ENCODE measurements around the gene CLSTN2.

The CLSTN2 gene

DNA sequence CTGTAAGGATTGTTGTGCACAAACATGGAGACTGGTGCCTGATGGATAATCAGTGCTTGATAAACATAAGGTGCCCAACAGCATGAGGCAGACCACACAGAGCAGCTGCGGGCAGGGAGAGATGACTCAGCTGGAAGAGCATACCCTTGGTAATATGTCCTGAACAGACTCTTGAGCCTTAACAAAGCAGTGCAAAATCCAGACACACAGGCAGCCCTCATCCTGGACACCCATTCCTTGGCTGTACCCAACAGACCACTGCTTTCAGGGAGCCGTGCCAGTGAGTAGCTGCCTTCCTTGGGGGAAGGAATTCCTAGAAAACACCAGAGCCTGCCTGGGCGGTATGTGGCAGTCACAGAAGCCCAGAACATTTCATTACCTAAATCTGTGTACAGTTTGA lies 156.2 kb downstream of the CLSTN2 start:
- no peak for DNase-seq (ENCODE audit: low read depth in 2 of 2)

- no peak for DNase-seq (ENCODE audit: low read depth in 2 of 2)
These were observed 158.0 kb downstream of the CLSTN2 start for GRCh38 chr3:140092848-140093536.

DNA sequence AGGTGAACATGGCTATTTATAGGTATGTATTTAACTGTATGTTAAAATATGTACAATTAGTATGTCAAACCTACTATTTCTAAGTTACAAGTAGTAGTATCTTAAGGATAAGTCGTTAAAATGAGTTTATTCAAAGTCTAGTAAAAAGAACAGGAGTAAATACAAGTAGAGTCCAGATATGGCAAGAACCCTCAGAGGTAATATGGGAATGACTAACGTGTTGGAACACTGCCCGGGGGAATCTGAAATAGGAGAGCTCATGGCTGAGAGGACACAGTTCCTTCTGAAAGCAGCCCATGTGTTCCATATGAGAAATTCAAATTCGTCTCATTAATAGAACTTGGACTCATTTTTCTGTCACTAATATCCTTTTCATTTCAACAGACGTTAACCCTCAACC lies 158.8 kb downstream of the CLSTN2 start:
- no peak for DNase-seq (ENCODE audit: low read depth in 2 of 2)

- DNase-seq (ENCODE audit: low read depth in 2 of 2): no peak
These were observed 159.5 kb downstream of the CLSTN2 start for GRCh38 chr3:140094487-140094886.

DNA sequence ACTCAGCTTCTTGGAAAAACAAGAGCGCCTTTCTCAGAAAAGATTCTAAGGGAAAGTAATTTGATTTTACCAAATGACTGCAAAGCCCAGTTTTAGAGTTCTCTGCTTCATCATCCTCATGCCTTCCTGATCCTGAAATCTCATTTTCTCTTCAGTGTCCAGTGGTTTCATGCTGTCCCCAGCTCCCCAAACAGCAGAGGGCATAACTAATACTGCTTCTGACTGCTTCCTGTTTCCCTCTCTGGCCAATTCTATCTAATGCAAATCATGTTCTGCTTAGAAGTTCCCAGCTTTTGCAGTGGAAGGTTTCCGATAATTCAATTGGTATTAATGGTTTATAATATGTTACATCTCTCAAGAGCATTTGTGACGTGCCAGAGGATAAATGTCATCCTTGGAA lies 161.1 kb downstream of the CLSTN2 start:
- no peak for DNase-seq (ENCODE audit: low read depth in 2 of 2)

DNA sequence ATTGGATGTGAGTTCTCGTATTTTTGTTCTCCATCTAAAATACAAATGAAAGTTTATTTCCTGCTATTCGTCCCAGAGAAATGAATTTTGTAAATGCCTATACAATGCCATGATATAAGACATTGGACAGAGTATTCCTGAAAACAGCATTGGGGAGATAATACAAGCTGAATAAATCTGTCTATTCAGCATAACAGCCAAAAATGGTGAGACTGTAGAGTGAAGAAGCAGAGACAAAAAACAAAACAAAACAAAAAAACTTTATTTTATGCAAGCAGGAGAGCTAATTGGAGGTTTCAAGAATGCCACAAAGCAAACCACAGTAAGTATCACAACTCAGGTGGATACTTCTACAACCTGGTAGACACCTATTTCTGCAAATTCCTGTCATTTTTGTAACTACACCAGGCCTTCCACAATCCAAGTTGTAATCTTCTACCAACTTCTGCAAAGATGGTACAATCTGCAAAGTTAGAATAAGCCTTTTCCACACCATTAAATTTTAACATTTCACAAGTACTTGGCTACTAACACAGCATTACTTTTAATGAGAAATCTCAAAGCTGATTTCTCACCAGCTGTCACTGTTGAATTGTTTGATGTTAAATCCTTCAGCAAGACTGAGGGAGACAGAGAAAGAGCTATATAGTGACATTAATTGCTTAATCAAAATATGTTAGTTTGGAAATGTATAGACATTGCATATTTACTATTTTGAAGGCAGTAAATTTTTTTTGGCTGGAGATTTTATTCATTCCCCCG lies 163.1 kb downstream of the CLSTN2 start:
- no peak for DNase-seq (ENCODE audit: low read depth in 2 of 2)

GRCh38 chr3:140100479-140100878 lies 165.5 kb downstream of the CLSTN2 start:
- DNase-seq (ENCODE audit: low read depth in 2 of 2): no peak

- no peak for DNase-seq (ENCODE audit: low read depth in 2 of 2)
These were observed 168.2 kb downstream of the CLSTN2 start for GRCh38 chr3:140103166-140103565.

DNA sequence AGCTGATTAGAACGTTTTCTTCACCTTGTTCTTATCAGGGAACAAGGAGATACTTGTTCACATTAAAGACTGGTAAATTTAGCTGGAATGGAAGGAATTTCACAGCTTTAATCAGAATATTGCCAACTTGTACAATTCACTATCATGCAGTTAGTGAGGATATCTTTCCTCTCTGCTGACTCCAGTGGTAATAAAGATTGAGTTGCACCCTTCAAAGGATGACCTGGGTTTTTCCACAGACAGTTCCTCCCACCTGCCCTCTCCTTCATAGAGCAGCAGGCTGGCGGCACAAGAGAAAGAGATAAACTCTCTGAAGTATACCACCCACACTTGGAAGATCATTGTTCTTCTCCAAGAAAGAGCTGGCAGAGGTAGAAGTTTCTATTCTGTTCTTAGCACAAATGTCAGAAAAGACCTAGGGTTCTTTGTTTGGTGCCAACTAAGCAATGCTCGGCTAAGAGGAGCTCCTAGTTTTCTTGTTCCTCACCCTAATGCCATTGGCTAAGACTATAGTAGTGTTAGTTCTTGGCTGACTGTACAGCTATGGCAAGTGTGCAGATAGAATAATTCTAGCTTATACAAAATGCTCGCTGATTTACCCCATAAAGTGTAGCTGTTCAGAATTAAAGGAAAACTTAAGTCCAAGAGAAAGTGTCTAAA lies 169.1 kb downstream of the CLSTN2 start:
- no peak for DNase-seq (ENCODE audit: low read depth in 2 of 2)

GRCh38 chr3:140113996-140114788 lies 179.2 kb downstream of the CLSTN2 start:
- DNase-seq (ENCODE audit: low read depth in 2 of 2): no peak

DNA sequence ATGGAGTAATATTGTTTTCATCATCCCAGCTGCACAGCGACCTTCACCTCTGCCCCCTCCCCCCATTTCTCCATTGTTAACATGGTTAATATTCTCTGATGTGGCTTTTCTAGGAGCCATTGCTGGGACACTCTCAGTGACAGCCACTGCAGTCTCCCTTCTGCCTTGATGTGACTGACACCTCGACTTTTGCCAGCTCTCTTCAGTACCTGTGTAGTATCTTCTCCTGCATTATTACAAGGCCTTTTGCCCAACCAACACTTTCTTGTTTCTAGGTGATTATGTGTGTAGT lies 179.8 kb downstream of the CLSTN2 start:
- DNase-seq (ENCODE audit: low read depth in 2 of 2): no peak

GRCh38 chr3:140117096-140117526 lies 182.1 kb downstream of the CLSTN2 start:
- no peak for DNase-seq (ENCODE audit: low read depth in 2 of 2)

- DNase-seq (ENCODE audit: low read depth in 2 of 2): no peak
These were observed 187.2 kb downstream of the CLSTN2 start for GRCh38 chr3:140122183-140122582.

DNA sequence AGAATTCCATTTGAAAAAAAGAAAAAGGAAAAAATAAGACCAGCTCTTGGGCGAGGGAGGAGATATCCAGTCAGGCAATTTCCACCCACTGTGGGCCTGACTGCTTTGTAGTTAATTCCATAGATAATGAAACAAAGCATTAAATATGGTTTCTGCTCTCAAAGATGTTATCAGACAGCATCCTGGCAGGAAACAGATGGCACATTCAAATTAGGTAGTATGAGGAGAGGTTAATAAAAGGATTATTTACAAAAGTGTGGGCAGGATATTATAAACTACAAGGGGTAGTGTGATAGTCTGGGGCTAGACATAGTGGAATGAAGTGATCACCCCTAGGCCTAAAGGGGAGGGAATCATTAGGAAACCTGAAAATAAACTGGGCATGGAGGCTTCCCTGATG lies 193.2 kb downstream of the CLSTN2 start:
- no peak for DNase-seq (ENCODE audit: low read depth in 2 of 2)

DNA sequence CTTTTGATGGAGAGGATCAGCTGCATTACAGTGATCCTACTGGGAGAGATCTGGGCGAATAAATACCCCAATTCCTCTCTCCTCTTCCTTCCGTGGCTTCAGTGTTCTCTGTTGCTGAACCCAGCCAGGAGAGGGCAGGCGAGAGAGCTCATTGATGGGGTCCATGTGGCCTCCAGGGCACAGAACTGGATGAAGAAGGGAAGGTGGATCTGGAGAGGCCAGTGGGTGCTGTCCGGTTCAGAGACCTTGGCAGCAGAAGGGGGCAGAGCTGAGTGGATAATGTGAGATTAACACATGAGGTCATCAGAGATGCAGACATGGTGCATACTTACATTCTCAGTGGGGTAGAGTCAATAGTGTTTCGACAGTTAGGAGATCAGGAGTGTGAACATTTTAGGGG lies 193.6 kb downstream of the CLSTN2 start:
- DNase-seq (ENCODE audit: low read depth in 2 of 2): no peak

- DNase-seq (ENCODE audit: low read depth in 2 of 2): no peak
These were observed 194.8 kb downstream of the CLSTN2 start for GRCh38 chr3:140129768-140130284.

DNA sequence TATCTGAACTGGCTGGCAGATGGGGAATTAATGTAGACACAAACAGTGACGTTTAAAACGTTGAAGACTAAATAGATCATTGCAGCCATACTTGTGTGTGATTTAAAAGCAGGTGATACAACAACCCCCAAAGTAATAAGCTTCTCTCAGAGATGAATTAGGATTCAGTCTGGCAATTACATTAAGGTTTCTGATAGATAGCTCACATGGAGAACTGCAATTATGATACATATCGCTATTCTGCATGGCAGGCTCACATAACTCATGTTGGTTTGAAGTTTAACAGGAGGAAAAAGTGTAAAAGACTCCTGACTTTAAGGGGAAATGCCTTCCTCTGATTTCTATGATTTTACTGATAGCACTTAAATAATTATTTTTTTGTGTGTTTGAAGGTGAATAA lies 196.9 kb downstream of the CLSTN2 start:
- no peak for DNase-seq (ENCODE audit: low read depth in 2 of 2)

DNA sequence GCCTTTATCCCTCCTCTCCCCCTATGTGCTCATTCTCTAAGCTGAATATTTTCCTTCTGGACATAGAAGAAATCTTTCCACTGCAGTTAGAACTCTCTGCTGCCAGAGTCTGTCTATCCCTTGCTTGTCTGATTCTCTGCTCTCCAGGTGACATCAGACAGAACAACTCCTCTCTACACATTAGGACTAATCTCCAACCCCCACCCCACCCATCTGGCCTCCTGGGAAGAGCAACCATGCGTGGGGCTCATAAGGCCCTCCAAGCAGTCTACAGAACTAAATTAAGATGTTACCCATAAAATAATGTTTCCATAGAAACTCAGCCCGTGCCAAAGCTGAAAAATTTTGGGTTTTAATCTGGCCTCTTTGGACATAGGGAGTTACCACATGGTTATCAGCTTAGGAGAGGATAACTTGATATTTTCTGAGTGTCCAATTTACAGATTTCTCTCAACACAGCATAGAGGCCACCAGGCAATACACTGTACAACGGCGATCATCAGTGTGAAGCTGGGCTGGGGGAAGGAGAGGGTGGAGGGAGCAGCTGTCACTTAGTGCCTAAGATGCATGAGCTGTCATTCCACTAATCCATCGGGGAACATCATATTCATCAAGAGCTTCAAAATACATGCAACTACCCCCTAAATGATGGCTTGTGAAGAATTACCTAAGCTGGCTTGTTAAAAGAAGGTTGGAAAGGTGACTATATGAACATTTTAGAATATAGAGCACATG lies 199.4 kb downstream of the CLSTN2 start:
- DNase-seq (ENCODE audit: low read depth in 2 of 2): no peak

GRCh38 chr3:140135461-140135860 lies 200.5 kb downstream of the CLSTN2 start:
- DNase-seq (ENCODE audit: low read depth in 2 of 2): no peak

DNA sequence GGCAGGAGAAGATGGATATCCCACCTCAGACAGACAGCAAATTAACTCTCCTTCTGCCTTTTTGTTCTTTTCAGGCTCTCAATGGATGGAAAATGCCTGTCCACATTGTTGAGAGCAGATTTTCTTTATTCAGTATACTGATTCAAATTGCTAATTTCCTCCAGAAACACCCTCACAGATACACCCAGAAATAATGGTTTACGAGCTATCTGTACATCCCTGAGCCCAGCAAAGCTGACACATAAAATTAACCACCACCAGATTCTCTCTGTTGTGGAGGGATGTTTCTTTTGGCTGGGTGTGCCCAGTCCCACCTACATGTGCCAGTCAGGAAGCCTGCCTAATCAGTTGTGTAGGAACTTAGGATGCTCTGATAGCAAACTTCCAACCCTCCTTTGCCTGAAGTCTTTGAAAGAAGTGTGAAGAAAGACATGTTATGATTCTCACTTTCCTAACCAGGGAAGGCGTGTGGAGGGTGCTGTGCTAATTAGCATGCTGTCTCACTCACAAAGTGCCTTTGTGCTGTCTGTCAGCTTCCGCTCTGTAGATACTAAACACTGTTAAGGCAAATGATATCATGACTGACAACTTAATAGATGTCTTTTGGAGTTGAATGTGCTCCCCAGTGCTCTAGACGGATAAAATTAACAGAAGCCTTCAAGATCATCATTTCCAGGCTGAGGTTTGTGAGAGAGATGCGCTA lies 208.5 kb downstream of the CLSTN2 start:
- DNase-seq (ENCODE audit: low read depth in 2 of 2): no peak

DNA sequence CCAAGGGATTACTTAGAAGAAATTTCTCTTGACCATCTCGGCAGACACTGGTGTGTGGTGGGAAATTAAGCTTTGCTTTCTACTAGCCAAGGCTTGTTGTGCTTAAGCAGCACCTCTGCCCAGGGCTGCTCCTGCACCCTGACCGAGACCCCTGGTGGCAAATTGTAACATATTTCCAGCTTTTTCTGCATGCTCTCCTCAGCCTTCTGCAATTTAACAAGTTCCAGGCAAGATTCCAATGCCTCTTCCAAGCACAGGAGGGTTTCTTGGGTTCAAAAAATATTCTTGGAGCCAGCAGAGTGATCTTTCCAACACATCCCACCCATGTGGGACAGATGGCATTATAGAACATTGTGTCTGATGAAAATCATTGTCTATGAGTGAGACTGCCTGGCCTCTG lies 210.5 kb downstream of the CLSTN2 start:
- no peak for DNase-seq (ENCODE audit: low read depth in 2 of 2)

Data from activated CD8-positive, alpha-beta memory T cell treated with anti-CD3 and anti-CD28 coated beads for 4 hours (primary cell).